Measurements from ENCODE around the gene TCAIM.
"Not testable (repeated sequence)": the region's sequence is repeated elsewhere in the genome, so short reads cannot be mapped to it uniquely, and the experiment has no call there.

The TCAIM gene

DNA sequence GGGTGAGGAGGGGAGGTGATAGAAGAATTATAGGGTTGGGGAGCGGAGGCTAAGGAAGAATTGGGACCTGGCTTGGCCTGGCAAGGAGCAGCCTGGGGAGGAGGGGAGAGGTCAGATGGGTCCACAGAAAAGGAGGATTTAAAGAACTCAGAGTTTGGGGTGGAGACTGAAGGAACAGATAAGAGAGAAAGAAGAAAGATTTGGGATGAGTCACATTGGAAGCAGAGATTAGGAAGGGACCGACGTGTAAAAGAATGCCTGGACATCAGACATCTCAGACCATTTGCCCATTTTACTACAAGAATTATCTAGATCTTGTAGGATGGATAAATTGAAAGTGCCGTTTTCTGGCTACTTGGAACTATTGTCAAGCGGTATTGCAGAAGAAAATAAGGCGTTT is 10.4 kb downstream of the TCAIM start:
- DNase-seq: no peak

DNA sequence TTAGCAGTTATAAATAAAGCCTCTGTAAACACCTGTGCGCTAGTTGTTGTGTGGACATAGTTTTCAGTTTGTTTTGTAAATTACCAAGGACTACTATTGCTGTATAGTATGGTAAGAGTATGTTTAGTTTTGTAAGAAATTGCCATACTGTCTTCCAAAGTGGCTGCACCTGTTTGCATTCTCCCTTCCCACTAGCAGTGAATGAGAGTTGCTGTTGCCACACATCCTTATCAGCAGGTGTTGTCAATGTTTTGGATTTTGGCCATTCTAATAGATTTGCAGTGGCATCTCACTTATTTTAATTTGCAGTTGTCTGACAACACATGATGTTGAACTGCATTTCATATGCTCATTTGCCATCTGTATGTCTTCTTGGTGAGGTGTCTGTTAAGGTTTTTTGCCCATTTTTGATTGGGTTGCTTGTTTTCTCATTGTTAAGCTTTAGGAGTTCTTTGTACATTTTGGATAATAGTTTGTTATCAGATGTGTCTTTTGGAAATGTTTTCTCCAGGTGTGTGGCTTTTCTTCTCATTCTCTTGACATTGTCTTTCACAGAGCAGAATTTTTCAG is 14.9 kb downstream of the TCAIM start:
- DNase-seq: no peak

GRCh38 chr3:44355362-44356033 is 16.9 kb downstream of the TCAIM start:
- DNase-seq: no peak

GRCh38 chr3:44359146-44359751 is 20.7 kb downstream of the TCAIM start:
- no peak for DNase-seq

- no peak for DNase-seq
Measured at GRCh38 chr3:44363591-44363990, 25.0 kb downstream of the TCAIM start.

DNA sequence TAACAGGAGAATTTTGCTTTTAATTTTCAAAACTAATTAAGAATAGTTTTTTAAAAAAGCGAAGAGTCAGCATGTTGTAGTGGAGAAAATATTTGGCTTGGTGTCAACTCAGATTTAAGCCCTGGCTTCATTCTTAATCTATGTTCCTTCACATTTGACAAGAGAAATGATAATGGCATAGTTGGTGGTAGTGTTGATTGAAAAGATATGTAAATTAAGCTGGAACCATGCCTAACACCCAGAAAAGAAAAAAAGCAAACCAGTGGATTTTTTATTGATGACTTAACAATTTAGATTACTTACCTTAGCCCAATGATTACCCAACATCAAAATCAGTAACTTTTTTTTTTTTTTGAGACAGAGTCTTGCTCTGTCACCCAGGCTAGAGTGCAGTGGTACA is 27.4 kb downstream of the TCAIM start:
- no peak for DNase-seq

GRCh38 chr3:44375450-44375849 is 36.9 kb downstream of the TCAIM start:
- DNase-seq: no peak

DNA sequence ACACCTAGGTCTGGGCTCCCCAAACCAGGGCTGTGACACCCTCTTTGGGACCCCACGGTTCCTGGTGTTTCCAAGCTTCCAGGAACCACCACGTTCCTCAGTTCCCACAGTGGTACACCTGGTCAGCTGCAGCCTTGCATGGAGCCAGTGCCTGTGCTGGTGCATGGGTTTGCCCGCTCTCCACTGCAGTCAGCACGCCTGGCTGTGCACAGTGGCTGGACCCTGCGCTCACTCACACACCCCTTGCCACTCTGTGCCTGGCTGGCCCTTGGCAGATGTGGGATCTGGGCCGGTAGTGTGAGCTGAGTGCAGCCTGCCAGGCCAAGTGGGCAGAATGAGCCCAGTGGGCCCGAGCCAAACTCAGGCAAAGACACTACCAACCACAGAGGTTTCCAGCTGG is 48.8 kb downstream of the TCAIM start:
- no peak for DNase-seq

DNA sequence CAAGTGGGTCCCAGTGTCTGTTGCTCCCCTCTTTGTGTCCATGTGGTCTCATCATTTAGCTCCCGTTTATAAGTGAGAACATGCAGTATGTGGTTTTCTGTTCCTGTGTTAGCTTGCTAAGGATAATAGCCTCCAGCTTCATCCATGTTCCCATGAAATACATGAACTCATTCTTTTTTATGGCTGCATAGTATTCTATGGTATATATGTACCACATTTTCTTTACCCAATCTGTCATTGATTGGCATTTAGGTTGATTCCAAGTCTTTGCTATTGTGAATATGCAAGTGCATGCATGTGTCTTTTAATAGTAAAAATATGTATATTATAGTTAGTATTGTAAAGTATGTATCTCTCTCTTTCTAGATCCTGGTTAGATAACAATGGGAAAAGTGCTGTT is 53.9 kb downstream of the TCAIM start:
- no peak for DNase-seq

DNA sequence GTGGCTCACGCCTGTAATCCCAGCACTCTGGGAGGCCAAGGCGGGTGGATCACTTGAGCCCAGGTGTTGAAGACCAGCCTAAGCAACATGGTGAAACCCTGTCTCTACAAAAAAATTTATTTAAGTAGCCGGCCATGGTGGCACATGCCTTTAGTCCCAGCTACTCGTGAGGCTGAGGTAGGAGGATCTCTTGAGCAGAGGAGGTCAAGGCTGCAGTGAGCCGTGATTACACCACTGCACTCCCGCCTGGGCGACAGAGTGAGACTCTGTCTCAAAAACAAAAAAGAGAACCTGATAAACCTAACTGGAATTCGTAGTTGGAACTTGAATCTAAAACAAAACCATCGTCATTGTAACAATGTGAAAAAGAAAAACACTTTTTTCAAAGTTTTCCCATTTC is 57.1 kb downstream of the TCAIM start:
- no peak for DNase-seq

GRCh38 chr3:44396200-44397171 is 57.9 kb downstream of the TCAIM start:
- no peak for DNase-seq

- DNase-seq: not testable (repeated sequence)
Measured at GRCh38 chr3:44398271-44398670, 59.7 kb downstream of the TCAIM start.

GRCh38 chr3:44398853-44399252 is 60.3 kb downstream of the TCAIM start:
- DNase-seq: no peak

DNA sequence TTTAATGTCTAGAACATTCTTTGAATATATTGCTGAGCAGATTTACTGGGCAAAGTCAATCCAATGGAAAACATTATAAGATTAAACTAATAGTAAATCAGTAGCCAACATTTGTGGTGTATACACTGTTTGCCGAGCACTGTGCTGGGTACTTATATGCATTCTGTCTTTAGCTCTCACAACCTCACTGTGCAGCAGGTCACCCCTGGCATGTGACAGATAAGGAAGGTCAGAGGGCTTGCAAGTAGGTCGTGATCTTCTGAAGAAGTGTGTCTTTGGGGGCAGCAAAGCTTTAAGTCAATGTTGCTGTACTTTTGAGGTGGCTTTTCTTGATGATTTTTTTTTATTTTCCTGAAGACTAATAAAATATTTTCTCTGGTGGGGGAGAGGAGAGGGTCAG is 62.2 kb downstream of the TCAIM start:
- no peak for DNase-seq

- DNase-seq: no peak
Measured at GRCh38 chr3:44402548-44402947, 64.0 kb downstream of the TCAIM start.

GRCh38 chr3:44409640-44410410 is 71.3 kb downstream of the TCAIM start:
- DNase-seq: no peak

DNA sequence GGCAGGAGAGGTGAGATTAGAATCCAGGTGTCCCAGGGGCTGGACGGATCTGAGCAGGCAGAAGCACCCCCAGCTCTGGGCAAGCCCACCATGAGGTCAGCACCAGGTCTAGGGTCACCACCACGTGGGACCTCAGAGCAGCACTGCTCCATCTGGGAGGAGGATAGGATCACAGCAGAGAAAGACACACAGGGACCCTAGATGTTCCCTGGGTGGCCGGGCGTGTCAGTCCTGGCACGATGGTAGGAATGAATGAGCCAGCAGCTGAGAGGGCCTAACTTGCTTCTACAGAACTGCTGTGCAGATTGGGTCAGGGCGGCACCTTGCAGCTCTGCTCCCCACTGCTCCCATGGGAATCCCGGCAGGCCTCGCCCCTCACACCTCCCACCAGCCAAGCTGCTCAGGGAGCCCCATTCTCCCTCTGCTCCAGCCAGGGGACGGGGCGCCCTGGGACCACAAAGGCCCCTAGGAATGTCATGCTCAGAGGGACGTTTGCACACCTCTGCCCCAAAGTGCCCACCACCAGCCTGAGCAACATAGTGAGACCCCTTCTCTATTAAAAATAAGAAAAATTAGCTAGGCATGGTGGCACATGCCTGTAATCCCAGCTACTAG is 72.6 kb downstream of the TCAIM start:
- DNase-seq: no peak

- no peak for DNase-seq
Measured at GRCh38 chr3:44412365-44412764, 73.8 kb downstream of the TCAIM start.

GRCh38 chr3:44414517-44415090 is 76.0 kb downstream of the TCAIM start:
- DNase-seq: no peak

GRCh38 chr3:44415421-44415820 is 76.9 kb downstream of the TCAIM start:
- DNase-seq: no peak

All from NCI-H187 treated with DMSO at 0.1 percent for 48 hours (cell line).